HL-60/S4 treated with retinoic acid at 250 ng/mL for 4 days and 3 days (cell line): ENCODE results near the gene ULK4.
"Not testable (repeated sequence)": the region's sequence is repeated elsewhere in the genome, so short reads cannot be mapped to it uniquely, and the experiment has no call there.

ENCODE experiments used
- in situ Hi-C: fragments of 300-500 bp; cut with MboI; formaldehyde crosslinking; loops from 2 replicates; pipeline ENCODE4 v1.7.0; 2022; ENCODE audit warnings: low sequenced_read_pairs

Gene ULK4

DNA sequence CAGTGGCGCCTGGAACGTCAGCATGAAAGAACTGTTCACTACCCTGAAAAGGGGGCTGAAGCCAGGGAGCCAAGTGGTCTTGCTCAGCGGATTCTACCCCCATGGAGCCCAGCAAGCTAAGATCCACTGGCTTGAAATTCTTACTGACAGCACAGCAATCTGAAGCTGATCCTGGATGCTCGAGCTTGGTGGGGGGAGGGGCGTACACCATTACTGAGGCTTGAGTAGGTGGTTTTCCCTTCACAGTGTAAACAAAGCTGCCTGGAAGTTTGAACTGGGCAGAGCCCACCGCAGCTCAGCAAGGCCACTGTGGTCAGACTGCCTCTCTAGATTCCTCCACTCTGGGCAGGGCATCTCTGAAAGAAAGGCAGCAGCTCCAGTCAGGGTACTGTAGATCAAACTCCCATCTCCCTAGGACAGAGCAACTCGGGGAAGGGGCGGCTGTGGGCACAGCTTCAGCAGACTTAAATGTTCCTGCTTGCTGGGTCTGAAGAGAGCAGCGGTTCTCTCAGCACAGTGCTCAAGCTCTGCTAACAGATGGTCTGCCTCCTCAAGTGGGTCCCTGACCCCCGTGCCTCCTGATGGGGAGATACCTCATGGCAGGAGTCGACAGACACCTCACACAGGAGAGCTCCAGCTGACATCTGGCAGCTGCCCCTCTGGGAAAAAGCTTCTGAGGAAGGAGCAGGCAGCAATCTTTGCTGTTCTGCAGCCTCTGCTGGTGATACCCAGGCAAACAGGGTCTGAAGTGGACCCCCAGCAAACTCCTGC lies 591.0 kb downstream of the ULK4 start:
- in situ Hi-C loops = not testable (repeated sequence)

DNA sequence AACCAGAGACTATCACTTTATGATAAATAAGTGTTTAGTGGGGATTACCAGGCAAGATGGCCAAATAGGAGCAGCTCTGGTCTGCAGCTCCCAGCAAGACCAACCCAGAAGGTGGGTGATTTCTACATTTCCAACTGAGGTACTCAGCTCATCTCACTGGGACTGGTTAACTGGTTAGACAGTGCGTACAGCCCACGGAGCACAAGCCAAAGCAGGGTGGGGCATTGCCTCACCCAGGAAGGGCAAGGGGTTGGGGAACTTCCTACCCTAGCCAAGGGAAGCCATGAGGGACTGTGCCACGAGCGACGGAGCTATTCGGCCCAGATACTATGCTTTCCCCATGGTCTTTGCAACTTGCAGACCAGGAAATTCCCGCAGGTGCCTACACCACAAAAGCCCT lies 591.6 kb downstream of the ULK4 start:
- in situ Hi-C loops = no loop called here

DNA sequence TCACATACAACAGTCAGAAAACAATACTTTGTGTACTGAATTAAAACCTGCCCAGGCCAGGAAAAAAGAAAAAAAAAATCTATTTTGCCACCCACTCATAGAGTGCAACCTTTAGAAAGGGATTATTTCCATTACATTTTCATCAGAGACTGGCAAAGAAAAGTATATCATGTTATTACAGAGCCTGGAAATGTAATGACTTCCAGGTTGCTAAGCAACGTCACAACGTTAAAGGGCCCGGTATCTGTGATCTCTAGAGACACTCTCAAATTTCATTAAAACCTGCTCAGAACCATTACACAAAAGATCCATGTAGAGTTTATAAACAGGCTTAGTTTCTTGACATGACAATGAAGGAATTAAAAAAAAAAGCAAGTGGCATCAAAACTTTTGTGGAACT lies 592.1 kb downstream of the ULK4 start:
- in situ Hi-C loops = no loop called here

DNA sequence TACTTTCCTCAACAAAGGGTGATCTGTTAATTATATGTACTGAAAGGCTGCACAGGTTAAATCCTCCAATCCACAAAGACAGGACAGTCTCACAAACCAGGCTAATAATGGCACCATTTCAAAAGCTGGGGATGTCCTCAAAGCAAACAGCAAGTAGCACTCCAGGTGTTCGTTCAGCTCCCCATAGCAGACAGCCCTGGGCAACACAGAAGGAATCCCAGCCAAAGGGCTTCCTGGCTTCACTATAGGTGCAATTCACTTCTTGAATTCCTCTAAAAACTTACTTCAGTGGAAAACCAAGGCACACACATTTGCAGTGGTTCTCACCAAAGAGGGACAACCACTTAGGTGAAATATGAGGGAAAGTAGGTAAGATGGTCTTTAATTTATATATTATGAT lies 595.9 kb downstream of the ULK4 start:
- in situ Hi-C loops = no loop called here

DNA sequence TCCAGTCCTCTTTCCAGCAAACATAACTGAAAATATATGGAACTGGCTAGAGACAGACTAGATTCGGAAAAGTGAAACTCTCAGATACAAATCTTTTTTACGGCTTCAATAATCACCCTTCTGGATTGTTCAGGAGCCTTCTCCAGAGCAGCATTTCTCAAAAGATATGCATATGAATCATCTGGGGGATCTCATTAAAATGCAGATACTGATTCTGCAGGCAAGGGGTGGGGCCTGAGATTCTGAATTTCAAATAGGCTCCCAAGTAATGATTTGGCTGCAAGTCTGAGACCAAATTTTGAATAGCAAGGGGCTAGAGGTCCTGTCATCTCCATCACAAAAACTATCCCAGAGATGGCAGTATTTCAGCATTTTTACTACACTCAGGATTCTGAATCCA lies 597.2 kb downstream of the ULK4 start:
- in situ Hi-C loops = no loop called here

DNA sequence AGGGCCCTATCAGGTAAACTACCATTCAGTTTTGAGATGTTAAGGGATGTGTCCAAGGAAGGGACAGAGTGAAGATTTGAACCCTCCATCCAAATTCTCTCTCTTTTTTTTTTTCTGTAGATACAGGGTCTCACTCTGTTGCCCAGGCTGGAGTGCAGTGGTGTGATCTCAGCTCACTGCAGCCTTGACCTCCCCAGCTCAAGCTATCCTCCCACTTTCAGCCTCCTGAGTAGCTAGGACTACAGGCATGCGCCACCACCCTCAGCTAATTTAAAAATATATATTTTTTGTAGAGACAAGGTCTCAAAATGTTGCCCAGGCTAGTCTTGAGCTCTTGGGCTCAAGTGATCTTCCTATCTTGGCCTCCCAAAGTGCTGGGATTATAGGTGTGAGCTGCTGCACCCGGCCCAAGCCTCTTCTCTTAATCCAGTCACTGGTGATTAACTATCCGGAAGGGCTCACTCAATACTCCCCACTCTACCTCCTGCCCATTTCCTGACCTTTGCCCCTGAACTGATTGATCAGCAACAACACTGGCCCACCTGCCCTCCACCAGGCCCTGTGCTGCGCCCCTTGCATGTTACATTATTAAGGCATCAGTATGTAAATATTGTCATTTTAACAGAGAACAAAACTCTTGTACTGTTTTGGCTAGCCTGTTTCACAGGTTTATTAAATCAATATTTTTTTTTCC lies 597.9 kb downstream of the ULK4 start:
- in situ Hi-C loops = no loop called here

DNA sequence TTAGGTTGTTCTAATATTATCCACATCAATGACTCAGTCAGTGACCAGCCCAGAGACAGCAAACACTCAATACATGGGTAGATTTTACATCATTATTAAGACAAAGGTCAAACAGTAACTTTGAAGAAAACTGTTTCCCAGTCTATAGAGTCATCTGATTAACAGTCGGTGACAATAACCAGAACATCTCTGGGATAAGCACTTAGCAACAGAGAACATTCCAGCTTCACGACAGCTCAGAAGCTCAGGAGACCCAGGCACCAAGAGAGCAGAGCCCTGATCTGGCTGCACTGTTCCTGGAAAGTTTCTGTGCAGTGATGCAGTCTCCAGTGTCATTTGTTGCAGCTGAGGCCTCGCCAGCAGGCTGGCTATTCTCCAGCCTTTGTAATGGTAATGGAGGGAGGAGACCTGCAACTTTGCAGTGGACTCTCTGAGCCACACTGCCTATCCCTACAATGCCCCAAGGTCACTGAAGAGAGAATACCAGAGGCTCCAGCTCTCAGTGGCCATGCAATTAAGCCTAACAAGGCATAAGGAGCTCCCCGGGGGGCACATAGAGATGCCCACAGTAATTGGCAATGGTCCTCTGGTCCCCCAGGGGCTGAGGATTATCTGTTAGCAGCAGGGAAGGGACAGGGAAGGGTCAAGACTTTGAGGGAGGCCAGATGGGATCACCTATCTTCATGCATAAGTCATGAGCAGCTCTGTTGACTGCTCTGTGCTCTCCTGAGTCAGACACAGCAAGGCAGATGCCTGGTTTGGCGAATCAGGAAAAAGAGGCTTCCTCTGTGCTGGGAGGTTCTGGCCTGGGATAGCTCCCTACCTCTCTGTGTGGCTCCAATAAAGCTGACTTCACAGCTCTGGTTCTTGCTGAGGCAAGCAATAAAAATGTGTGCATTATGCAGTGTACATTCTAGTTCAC lies 599.0 kb downstream of the ULK4 start:
- in situ Hi-C loops = no loop called here

DNA sequence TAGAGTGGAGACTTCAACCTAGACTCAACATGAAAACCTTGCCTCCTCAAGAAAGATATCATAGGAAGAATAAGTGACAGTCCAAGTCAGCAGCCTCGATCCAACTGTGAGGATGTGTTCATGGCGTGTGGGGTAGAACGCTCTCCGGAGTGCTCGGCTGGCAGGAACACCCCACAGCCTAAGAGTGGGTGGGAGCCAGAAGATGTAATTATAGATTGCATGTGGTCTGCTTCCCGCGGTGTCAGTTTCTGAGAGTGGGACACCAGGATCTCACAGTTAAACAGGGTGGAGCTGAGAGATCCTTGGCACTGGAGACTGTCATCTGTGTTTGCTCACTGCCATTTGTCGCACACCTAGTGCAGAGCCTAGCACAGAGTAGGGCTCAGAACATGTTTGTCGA lies 604.6 kb downstream of the ULK4 start:
- in situ Hi-C loops = no loop called here

DNA sequence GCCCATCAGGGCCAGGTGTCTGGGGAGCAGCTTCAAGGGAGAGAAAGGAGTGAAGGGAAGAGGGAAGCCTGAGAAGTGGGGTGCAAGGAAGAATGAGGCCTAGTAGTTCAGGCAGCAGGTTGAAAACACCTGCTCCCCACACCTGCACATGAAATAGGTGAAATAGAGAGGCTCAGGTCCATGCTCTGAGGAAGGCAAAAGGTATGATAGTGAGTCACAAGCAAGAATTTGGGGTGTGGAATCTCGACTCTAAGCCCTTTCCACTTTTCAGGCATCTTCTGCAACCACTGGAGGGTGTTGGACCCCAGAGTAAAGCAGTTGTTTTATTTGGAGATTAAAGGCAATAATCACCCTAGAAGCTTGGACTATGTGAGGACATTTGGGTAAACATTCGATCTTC lies 605.1 kb downstream of the ULK4 start:
- in situ Hi-C loops = no loop called here

DNA sequence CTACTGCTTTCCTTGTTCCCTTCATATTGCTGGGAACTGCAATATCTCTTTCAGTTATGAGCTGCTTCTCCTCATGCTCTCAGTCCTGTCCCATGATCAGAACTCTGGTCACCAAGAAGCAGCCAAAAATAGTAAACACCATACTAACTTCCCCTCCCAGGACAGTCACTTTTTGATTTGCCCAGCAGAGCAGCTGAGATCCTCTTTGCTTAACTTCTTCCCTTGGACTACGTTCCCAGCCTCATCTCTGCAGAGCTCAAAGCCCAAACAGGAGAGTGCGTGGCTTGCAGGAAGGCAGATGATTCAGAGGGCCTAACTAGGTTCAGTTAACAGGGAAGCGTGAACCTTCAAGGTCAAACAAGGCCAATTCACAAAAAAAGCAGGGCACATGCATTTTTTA lies 609.4 kb downstream of the ULK4 start:
- in situ Hi-C loops = no loop called here

DNA sequence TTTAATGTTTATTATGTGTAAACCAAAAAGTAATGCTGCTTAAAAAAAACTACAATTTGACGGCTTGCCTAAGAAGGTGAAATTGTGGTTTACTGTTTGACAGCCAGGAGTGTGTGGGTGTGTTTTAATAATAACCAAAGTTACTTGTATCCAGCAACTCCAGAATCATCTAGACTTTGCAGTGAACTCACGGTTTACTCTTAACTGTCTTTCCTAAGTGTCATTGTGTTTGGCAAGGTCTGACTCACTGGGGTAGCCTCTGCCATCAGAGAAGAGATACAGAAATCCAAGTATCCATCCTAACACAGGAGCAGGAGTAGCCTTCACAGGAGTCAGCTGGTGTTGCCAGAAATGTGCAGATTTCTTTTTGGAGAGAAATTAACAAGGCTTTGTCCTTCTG lies 611.5 kb downstream of the ULK4 start:
- in situ Hi-C loops = no loop called here

DNA sequence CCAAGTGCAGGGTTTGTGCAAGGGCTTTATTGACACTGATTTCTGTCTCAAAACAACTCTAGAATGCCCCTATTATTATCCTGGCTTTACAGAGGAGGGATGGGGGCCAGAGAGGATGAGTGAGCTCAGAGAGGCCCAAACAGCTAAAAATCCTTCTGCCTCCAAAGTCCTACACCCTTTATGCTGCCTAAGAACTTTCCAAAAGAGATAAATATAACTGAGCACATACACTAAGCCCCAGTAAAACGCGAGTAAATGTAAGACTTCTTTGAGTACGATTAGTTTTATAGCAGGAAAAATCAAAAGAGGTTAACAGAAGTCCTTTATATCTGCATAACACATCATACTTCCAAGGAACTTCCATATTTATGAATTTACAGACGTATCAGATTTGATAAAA lies 613.5 kb downstream of the ULK4 start:
- in situ Hi-C loops = no loop called here

DNA sequence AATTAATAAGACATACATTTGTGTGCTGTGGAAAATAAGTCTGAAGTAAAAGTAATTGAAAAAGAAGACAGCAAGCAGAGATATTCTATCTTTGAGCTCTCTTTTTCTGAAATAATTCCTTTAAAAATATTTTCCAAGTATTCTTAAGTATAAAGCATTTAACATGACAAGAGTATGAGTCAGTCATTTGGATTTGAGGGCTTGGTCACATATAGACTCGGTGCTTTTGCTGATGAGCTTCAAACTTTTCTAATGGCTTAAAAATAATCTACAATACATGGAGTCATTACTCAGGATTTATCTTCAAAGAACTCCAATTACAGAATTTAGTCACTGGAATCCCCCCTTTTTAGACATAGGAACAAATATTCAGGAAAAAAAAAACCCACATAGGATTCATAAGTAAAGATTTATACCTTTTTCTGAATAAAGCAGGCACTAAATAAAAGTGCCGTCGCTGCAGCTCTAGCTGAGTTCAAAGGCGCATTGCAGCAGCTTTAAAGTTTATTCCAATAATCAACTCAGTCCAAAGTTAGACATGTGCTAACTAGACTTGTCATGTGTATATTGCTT lies 615.1 kb downstream of the ULK4 start:
- in situ Hi-C loops = no loop called here

DNA sequence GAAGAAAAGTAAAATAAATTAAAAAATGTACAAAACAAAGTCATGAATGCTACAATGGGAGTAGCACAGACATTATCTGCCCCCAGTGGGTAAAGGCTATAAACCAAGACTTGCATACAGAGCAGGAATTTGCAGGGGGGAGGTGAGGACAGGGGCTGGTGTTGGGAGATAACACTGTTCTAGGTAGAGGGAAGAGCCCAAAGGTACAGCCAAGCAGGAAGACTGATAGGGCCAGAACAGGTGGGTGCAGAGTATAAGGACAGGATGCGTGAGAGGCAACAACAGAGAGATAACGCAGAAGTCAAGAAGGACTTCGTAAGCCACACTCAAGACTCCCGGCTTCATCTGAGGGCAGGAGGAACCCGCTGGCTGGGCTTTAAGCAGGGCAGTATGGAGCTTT lies 616.1 kb downstream of the ULK4 start:
- in situ Hi-C loops = no loop called here

DNA sequence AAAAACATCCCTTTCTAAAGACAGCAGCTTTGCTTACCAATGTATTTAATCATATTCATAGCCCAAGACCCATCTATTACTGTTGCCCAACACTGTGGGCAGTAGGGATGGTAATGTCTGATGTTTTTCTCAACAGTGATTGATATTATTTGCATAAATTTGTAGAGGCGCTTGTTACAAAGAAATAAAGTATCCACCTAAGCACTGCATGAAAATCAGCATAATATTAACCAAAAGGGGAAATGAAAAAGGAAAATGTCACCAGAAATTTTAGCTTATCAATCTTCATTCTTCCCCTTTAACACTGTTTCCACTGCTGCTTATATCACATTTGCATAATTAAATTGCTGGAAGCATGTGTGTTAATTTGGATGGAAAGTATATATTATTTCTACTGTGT lies 622.1 kb downstream of the ULK4 start:
- in situ Hi-C loops = no loop called here

DNA sequence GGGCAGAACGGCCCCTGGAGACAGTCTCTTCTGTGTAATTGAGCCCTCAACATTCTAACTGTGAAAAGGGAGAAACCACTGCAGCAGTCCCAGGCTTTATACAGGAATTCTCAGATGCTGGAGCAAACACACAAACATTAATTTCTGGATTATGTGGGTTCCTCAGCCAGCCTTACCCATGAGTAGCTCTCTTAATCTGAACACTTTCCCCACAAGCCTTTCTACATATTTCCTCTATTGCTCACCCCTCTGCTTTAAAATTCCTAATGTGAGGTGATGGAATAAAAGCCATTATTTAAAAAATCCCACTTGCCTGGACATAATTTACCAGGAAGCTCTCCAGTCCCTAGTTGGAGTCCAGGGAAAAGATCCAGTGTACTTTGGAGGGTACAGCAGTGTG lies 623.6 kb downstream of the ULK4 start:
- in situ Hi-C loops = no loop called here

DNA sequence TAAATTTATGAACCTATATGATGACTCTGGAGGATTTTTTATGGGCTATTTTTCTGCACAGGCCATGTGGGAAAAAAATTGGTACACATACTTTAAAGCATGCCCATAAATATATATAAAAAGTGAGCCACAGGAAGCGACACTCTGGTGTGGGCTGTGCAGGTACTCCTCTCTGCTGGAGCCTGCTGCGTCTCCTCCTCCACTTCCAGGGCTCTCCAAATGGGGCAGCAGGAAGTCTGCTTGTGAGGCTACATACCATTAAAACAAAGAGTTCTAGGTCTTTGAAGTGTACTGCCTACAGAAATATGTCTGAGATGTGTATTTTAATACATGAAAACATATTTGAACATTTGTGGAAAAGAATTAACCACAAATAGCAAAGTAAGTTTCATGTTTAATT lies 627.5 kb downstream of the ULK4 start:
- in situ Hi-C loops = no loop called here

DNA sequence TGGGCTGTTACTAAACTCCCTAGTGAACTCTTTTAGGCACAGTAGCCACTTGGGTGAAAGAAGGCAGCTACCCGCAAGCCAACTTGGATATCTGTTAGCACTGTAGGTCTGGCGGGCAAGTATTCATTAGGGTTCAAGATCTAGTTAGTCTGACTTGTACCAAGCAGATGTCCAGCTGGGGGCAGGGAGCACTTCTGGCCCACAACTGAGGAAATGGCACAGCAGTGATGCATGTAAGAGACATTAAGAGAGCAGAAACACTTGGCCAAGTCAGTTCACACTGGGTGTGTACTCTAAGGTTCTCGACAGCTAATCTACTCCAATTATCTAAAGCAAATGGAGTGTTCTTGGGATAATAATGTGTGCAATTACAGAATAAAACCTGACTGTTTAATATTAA lies 630.9 kb downstream of the ULK4 start:
- in situ Hi-C loops = no loop called here

DNA sequence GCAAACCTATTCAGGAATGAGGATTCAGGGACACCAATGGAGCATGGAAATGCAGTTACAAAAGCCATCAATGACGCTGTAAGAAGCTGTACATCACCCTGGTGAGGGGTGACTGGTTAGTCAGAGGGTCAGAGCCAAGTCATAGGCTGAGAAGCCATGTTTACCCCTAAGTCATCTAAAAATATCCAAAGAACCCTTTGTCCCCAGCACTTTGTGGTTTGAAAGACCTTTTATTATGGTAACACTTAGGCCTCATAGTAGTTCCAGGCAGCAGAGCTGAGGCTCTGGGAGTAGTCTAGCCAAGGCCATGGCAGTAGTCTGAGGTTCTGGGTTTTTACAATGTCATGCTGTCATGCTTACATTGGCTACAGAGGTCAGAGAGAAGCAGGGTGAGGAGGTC lies 631.4 kb downstream of the ULK4 start:
- in situ Hi-C loops = no loop called here

DNA sequence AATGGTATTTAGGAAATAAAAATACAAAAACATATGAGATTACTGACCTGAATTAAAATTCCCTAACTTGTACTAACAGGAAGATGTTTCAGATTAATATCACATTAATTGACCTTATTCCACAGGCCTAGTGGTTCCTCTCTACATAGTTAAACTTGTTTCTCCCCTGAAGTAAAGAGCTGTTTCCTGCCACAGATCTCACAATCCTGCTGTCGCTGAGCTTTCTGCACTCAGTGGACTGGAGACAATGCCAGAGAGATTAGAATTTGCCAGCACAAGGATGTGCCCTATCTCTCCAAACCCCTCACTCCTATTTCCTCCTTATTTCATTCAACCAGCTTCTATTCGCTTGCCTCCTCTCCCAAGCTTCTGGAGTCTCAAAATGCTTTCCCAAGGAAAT lies 632.0 kb downstream of the ULK4 start:
- in situ Hi-C loops = no loop called here

DNA sequence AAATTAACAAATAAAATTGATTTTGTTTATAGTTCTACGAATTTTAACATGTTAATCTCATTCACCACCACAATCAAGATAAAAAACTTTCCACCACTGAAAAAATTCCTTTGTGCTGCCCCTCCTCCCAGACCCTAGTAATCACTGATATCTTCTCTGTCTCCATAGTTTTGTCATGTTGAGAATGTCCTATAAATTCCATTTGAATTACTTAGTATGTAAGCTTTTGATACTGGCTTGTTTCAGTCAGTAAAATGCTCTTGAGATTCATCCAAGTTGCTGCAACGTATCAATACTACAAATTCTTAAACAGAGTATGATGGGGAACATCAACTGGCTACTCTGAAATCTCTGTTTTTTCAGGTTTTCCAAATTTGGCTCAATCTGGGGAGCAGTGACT lies 633.0 kb downstream of the ULK4 start:
- in situ Hi-C loops = no loop called here
